HG03558 (cell line): ENCODE data around the gene DEPDC1.
"Not testable (repeated sequence)": the region's sequence is repeated elsewhere in the genome, so short reads cannot be mapped to it uniquely, and the experiment has no call there.

Experiments
- ATAC-seq: cut with Tn5 transposase; IDR thresholded peaks from one replicate; pipeline ENCODE4 v1.9.1; 2021; ENCODE audit warnings: moderate number of reproducible peaks; ENCODE audit not compliant: unreplicated experiment; ENCODE audit errors: extremely low read depth

The DEPDC1 gene

GRCh38 chr1:68478662-68479061 lies 18.2 kb downstream of the DEPDC1 start:
- ATAC-seq: no peak

GRCh38 chr1:68476626-68477025 lies 20.3 kb downstream of the DEPDC1 start:
- ATAC-seq: not testable (repeated sequence)

GRCh38 chr1:68473060-68473459 lies 23.8 kb downstream of the DEPDC1 start:
- ATAC-seq: no peak

- ATAC-seq: no peak
These were observed 26.4 kb downstream of the DEPDC1 start for GRCh38 chr1:68470388-68470970.

- no peak for ATAC-seq
These were observed 32.0 kb downstream of the DEPDC1 start for GRCh38 chr1:68464891-68465290.

- ATAC-seq: no peak
These were observed 35.9 kb downstream of the DEPDC1 start for GRCh38 chr1:68460935-68461334.

- ATAC-seq: no peak
These were observed 37.1 kb downstream of the DEPDC1 start for GRCh38 chr1:68459796-68460195.

GRCh38 chr1:68459091-68459490 lies 37.8 kb downstream of the DEPDC1 start:
- ATAC-seq: no peak

GRCh38 chr1:68456202-68456601 lies 40.7 kb downstream of the DEPDC1 start:
- ATAC-seq: no peak

- ATAC-seq: no peak
These were observed 42.3 kb downstream of the DEPDC1 start for GRCh38 chr1:68454534-68454933.

- no peak for ATAC-seq
These were observed 43.7 kb downstream of the DEPDC1 start for GRCh38 chr1:68453060-68453670.

- ATAC-seq: no peak
These were observed 47.0 kb downstream of the DEPDC1 start, which contains the start of gene RPE65 for GRCh38 chr1:68449901-68450300. TSS of gene RPE65 (minus strand) at chr1:68449954. CDS start at chr1:68449905, 49 bp downstream.

- no peak for ATAC-seq
These were observed 48.5 kb downstream of the DEPDC1 start for GRCh38 chr1:68448365-68448764.

GRCh38 chr1:68445709-68446108 lies 51.2 kb downstream of the DEPDC1 start:
- ATAC-seq: no peak

GRCh38 chr1:68442822-68443556 lies 53.9 kb downstream of the DEPDC1 start:
- ATAC-seq: no peak

- no peak for ATAC-seq
These were observed 54.9 kb downstream of the DEPDC1 start for GRCh38 chr1:68442006-68442405.

GRCh38 chr1:68438310-68438709 lies 58.6 kb downstream of the DEPDC1 start:
- ATAC-seq: no peak

GRCh38 chr1:68433395-68433794 lies 63.5 kb downstream of the DEPDC1 start:
- no peak for ATAC-seq

GRCh38 chr1:68431076-68431475 lies 65.8 kb downstream of the DEPDC1 start:
- ATAC-seq: no peak

GRCh38 chr1:68429233-68429808 lies 67.6 kb downstream of the DEPDC1 start:
- ATAC-seq: no peak

GRCh38 chr1:68426594-68426993 lies 70.3 kb downstream of the DEPDC1 start:
- ATAC-seq: no peak
